H1 (cell line): Measurements from ENCODE around the gene MGAT5. TPM values are rescaled to one million over a fixed set of nuclear protein-coding genes. Genes with fewer than 3 reads are reported as not detected.

Experiments used
- CTCF ChIA-PET: fragments of 300-600 bp; sonication (Branson Sonifier 250); formaldehyde crosslinking; loops from one replicate; lab custom pipeline; 2021; ENCODE audit not compliant: partially characterized antibody; lab: Charles Lee
- POLR2A ChIA-PET: fragments of 300-600 bp; sonication (Branson Sonifier 250); formaldehyde crosslinking; loops from one replicate; lab custom pipeline; 2021; ENCODE audit warnings: inconsistent platforms; ENCODE audit not compliant: partially characterized antibody; lab: Charles Lee
- DNase-seq, 2 experiments: peaks; one replicate each; pipeline versions ENCODE4 v3.0.0 to v3.0.0-alpha.2; 2010 to 2022; ENCODE audit warnings: low spot score in 2 of 2, low read depth in 1 of 2, mixed read lengths in 1 of 2
- FAIRE-seq: peaks from 2 replicates; lab custom pipeline; 2011; peaks lifted over from hg19 to GRCh38; lab: Jason Lieb, UNC
- H2AFZ ChIP-seq: 2 replicates; pipeline ENCODE4 v1.8.1; 2012; ENCODE audit warnings: low read length, inconsistent platforms
- H2AK5ac ChIP-seq: 2 replicates; pipeline ENCODE4 v1.6.1; 2013; ENCODE audit warnings: low read depth, low read length
- H2BK120ac ChIP-seq: replicated peaks from 2 replicates; pipeline ENCODE3; 2013; ENCODE audit warnings: low read depth, low read length, inconsistent platforms
- H2BK12ac ChIP-seq: 2 replicates; pipeline ENCODE4 v1.6.1; 2013; ENCODE audit warnings: low read depth, low read length
- H2BK15ac ChIP-seq: 2 replicates; pipeline ENCODE4 v1.6.1; 2013; ENCODE audit warnings: low read length
- H2BK20ac ChIP-seq: 2 replicates; pipeline ENCODE4 v1.6.1; 2013; ENCODE audit warnings: low read length
- H2BK5ac ChIP-seq: 2 replicates; pipeline ENCODE4 v1.6.1; 2013; ENCODE audit warnings: low read depth, low read length
- H3K14ac ChIP-seq: 2 replicates; pipeline ENCODE4 v1.6.1; 2013; ENCODE audit warnings: inconsistent platforms; ENCODE audit not compliant: insufficient read length
- H3K18ac ChIP-seq: 2 replicates; pipeline ENCODE4 v1.6.1; 2013; ENCODE audit warnings: low read length; ENCODE audit errors: extremely low read depth
- H3K23ac ChIP-seq: 2 replicates; pipeline ENCODE4 v1.6.1; 2013; ENCODE audit warnings: inconsistent platforms; ENCODE audit not compliant: insufficient read length
- H3K23me2 ChIP-seq: 2 replicates; pipeline ENCODE4 v1.6.1; 2013; ENCODE audit warnings: low read depth, low read length
- H3K27ac ChIP-seq: 2 replicates; pipeline ENCODE4 v1.6.1; 2011; ENCODE audit warnings: low read depth, low read length, inconsistent platforms
- H3K27me3 ChIP-seq, 4 experiments: replicated peaks in 1 of 4; 1 replicate in 1 of 4; 2 replicates in 3 of 4; pipeline versions ENCODE4 v1.6.1 to v1.8.1; 2011 to 2013; ENCODE audit warnings: low read length in 3 of 4, mild to moderate bottlenecking in 3 of 4, inconsistent platforms in 2 of 4, mixed read lengths in 2 of 4, moderate library complexity in 1 of 4; ENCODE audit not compliant: control insufficient read depth in 3 of 4, insufficient read depth in 3 of 4; ENCODE audit errors: extremely low read depth in 1 of 4
- H3K36me3 ChIP-seq, 4 experiments: 2 replicates each; pipeline versions ENCODE4 v1.6.1 to v1.8.1; 2011 to 2013; ENCODE audit warnings: mild to moderate bottlenecking in 4 of 4, low read length in 3 of 4, moderate library complexity in 2 of 4, control low read depth in 1 of 4, inconsistent platforms in 1 of 4; ENCODE audit not compliant: insufficient read depth in 4 of 4, control insufficient read depth in 2 of 4
- H3K4ac ChIP-seq: replicated peaks from 2 replicates; pipeline ENCODE3; 2013; ENCODE audit warnings: low read length, low read depth, mixed read lengths, inconsistent platforms; ENCODE audit not compliant: insufficient read length
- H3K4me1 ChIP-seq, 4 experiments: replicated peaks in 1 of 4; 1 replicate in 1 of 4; 2 replicates in 3 of 4; pipeline versions ENCODE4 v1.6.1 to v1.8.1; 2011 to 2013; ENCODE audit warnings: low read length in 3 of 4, inconsistent platforms in 2 of 4, mixed read lengths in 1 of 4; ENCODE audit not compliant: insufficient read depth in 4 of 4, control insufficient read depth in 3 of 4
- H3K4me2 ChIP-seq, 2 experiments: 2 replicates each; pipeline versions ENCODE4 v1.6.1 to v1.8.1; 2011 to 2013; ENCODE audit warnings: low read depth in 2 of 2, low read length in 2 of 2, control low read depth in 1 of 2, inconsistent platforms in 1 of 2, mild to moderate bottlenecking in 1 of 2; ENCODE audit not compliant: insufficient read depth in 1 of 2
- H3K4me3 ChIP-seq, 4 experiments: fragments of 200-600, 300-600 bp in 1 of 4; sonication (generic), shearing (Covaris generic), sonication (Bioruptor Twin) in 1 of 4; 2 replicates each; pipeline versions ENCODE4 v1.5.1 to v1.8.1; 2011 to 2016; ENCODE audit warnings: low read length in 4 of 4, low read depth in 3 of 4, control low read depth in 2 of 4, inconsistent platforms in 2 of 4, mild to moderate bottlenecking in 2 of 4, mixed read lengths in 1 of 4, moderate library complexity in 1 of 4; ENCODE audit not compliant: insufficient read depth in 2 of 4; ENCODE audit errors: extremely low read depth in 1 of 4
- H3K56ac ChIP-seq: replicated peaks from 2 replicates; pipeline ENCODE3; 2013; ENCODE audit warnings: low read depth, mild to moderate bottlenecking, mixed read lengths, low read length, inconsistent platforms; ENCODE audit not compliant: insufficient read length
- H3K79me1 ChIP-seq: 2 replicates; pipeline ENCODE4 v1.6.1; 2013; ENCODE audit warnings: low read depth, low read length, control low read depth
- H3K79me2 ChIP-seq, 2 experiments: 2 replicates each; pipeline versions ENCODE4 v1.6.1 to v1.8.1; 2012 to 2013; ENCODE audit warnings: low read length in 2 of 2, mild to moderate bottlenecking in 2 of 2, inconsistent platforms in 1 of 2; ENCODE audit not compliant: insufficient read depth in 2 of 2, control insufficient read depth in 1 of 2
- H3K9ac ChIP-seq, 4 experiments: replicated peaks in 1 of 4; 1 replicate in 1 of 4; 2 replicates in 3 of 4; pipeline versions ENCODE4 v1.6.1 to v1.8.1; 2011 to 2013; ENCODE audit warnings: low read depth in 3 of 4, low read length in 3 of 4, control low read depth in 2 of 4, mild to moderate bottlenecking in 2 of 4, moderate library complexity in 2 of 4, inconsistent platforms in 1 of 4; ENCODE audit errors: extremely low read depth in 1 of 4
- H3K9me3 ChIP-seq, 2 experiments: 2 replicates each; pipeline versions ENCODE4 v1.6.1 to v1.8.1; 2012 to 2013; ENCODE audit warnings: mild to moderate bottlenecking in 2 of 2, moderate library complexity in 2 of 2, control low read depth in 1 of 2, inconsistent platforms in 1 of 2, low read depth in 1 of 2, low read length in 1 of 2, mixed read lengths in 1 of 2; ENCODE audit not compliant: insufficient read depth in 2 of 2
- H4K20me1 ChIP-seq, 2 experiments: replicated peaks in 1 of 2; 2 replicates each; pipeline versions ENCODE3 to v1.8.1; 2011 to 2013; ENCODE audit warnings: inconsistent platforms in 2 of 2, low read length in 2 of 2, mild to moderate bottlenecking in 1 of 2; ENCODE audit not compliant: insufficient read depth in 2 of 2, control insufficient read depth in 1 of 2
- H4K5ac ChIP-seq: 2 replicates; pipeline ENCODE4 v1.6.1; 2013; ENCODE audit warnings: low read length, low read depth, mixed read lengths, inconsistent platforms; ENCODE audit not compliant: insufficient read length
- H4K8ac ChIP-seq: 2 replicates; pipeline ENCODE4 v1.8.0; 2013; ENCODE audit warnings: mild to moderate bottlenecking, moderate library complexity, low read length, inconsistent platforms; ENCODE audit not compliant: insufficient read depth; ENCODE audit errors: extremely low read depth
- H4K91ac ChIP-seq: replicated peaks from 2 replicates; pipeline ENCODE3; 2013; ENCODE audit warnings: low read length, mixed read lengths, inconsistent platforms; ENCODE audit not compliant: insufficient read length
- CHD2 ChIP-seq: IDR thresholded peaks from 2 replicates; pipeline ENCODE4 v1.6.1; 2012; ENCODE audit warnings: low read length, improper control_type of control experiment
- WGBS, 2 experiments: shearing (Covaris generic) in 1 of 2; methylation state at CpG; one replicate each; pipeline versions ENCODE4 v1.1.6 to v1.1.7; 2013 to 2015; ENCODE audit warnings: low lambda C conversion rate in 2 of 2, mixed read lengths in 2 of 2, inconsistent platforms in 1 of 2, low coverage in 1 of 2, missing lambda C conversion rate in 1 of 2; ENCODE audit not compliant: insufficient replicate concordance in 2 of 2, insufficient coverage in 1 of 2, insufficient read length in 1 of 2; ENCODE audit errors: extremely low coverage in 1 of 2, missing lambda C conversion rate in 1 of 2; 5-methylcytosine and 5-hydroxymethylcytosine counted together
- polyA plus RNA-seq, 7 experiments: library from polyadenylated mRNA; depleted of rRNA in 3 of 7; stranded (reverse) in 5 of 7; unstranded in 2 of 7; fragments of >200 nt in 5 of 7; fragments of 200-250 nt in 2 of 7; gene quantifications; 1 replicate in 5 of 7; 2 replicates in 1 of 7; 4 replicates in 1 of 7; pipeline versions ENCODE4 v1.2.1 to v1.2.3, GENCODE V29; 2011 to 2013; ENCODE audit warnings: missing spikeins in 2 of 7, mixed read lengths in 2 of 7
- total RNA-seq: library from RNA; stranded (reverse); fragmentation: NEBNext Ultra II Directional; extraction: Animal tissue kit (Norgen Biotek cat#: 25700); gene quantifications from 2 replicates; pipeline ENCODE4 v1.2.1, GENCODE V29; 2021

MGAT5 gene
- total and polyA plus RNA-seq, 2 of the 8 experiments (the other 6 are each of a cell fraction or from before 2014, with no cell fraction given), result 11.2 to 49.2 TPM

DNA sequence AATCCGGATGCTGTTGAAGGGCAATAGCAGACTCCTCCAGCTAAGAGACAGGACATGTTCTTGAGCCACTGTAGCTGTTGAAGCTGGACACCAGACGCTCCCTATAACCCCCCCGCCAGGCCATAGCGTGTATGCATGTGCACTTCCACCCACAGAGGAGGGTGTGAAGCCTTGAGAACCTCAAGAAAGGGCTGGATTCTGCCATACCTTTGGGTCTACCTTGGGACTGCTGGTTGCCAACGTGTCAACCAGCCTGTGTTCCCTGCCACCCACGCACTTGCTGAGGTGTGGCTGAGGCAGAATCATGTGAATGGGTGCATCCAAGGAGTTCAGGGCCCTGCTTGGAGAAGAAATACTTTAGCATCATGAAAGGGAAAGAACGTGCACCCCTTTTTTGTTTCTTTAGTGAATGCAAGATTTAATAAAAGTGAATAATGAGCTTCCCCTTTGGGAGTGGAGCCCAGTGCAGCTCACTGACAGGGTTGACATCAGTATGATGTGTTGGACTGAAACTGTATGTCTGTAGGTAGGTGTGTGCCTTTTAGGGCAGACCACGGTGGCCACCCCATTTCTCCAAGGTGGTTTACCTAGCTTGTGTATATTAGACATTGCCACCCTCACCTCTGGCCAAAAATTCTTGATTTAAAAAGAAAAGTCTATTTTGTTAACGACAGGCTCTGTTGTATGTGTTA lies 198.3 kb downstream of the MGAT5 start:
- no peak overlapping the region for H2BK15ac ChIP-seq
- H2BK5ac ChIP-seq, result no peak overlapping the region
- H2BK20ac ChIP-seq, result no peak overlapping the region
- H4K8ac ChIP-seq, result no peak overlapping the region
- no peak overlapping the region for H2BK120ac ChIP-seq
- no peak overlapping the region for H2BK12ac ChIP-seq
- 93% methylated on average over 9 of the region's 9 CpGs; no CpG with 5 or more reads in 1 of the 2 experiments for WGBS, 2 experiments
- H3K23me2 ChIP-seq, result no peaks in the 10 kb centered on the region
- H3K9ac ChIP-seq, result no peak overlapping the region
- H3K23ac ChIP-seq, result no peak overlapping the region
- no peak overlapping the region for H3K4ac ChIP-seq
- POLR2A ChIA-PET, result no interaction called here
- no peak for FAIRE-seq
- H3K4me2 ChIP-seq, result no peak overlapping the region
- no peaks in the 10 kb centered on the region for H4K20me1 ChIP-seq
- no peak overlapping the region for H2AFZ ChIP-seq
- no peak overlapping the region for H3K56ac ChIP-seq
- no peak overlapping the region for H3K14ac ChIP-seq
- H4K5ac ChIP-seq, result no peak overlapping the region
- H3K79me1 ChIP-seq, result no peaks in the 10 kb centered on the region
- no peak overlapping the region for H4K91ac ChIP-seq
- CTCF ChIA-PET, result interaction anchor here (0.9 to 9.3 kb wide), 46 partner anchors 9 to 574 kb away, joined by 3 to 132 read pairs (median 6); no protein-coding TSS in a partner anchor
- no peak overlapping the region for H2AK5ac ChIP-seq
- H3K79me2 ChIP-seq, result no peaks in the 10 kb centered on the region
- no peaks in the 10 kb centered on the region for H3K4me1 ChIP-seq
- no peak for DNase-seq
- no peak overlapping the region for H3K27ac ChIP-seq
- no peaks in the 10 kb centered on the region; a peak in 2 of 8 replicates for H3K36me3 ChIP-seq
- H3K9me3 ChIP-seq, result no peaks in the 10 kb centered on the region
- no peak overlapping the region for H3K4me3 ChIP-seq
- H3K18ac ChIP-seq, result no peak overlapping the region
- H3K27me3 ChIP-seq, result no peaks in the 10 kb centered on the region
- TF ChIP-seq CHD2, result no peak
